GM12878 (cell line): ENCODE results near the gene RPL32. TPM values are rescaled to one million over a fixed set of nuclear protein-coding genes. Genes with fewer than 3 reads are reported as not detected.

ENCODE experiments used
- ATAC-seq: fragments of 200-7000 bp; cut with Tn5 transposase; 3 replicates; pipeline ENCODE4 v1.9.1; 2020; ENCODE audit warnings: mild to moderate bottlenecking, moderate library complexity
- BruUV-seq: library from RNA; stranded (reverse); fragments of 400-500 nt; replicated peaks from 2 replicates; lab custom pipeline; 2021; lab: Mats Ljungman, UMichigan
- CTCF ChIA-PET: fragments of 300-600 bp; sonication (Branson Sonifier 250); formaldehyde crosslinking; extraction: SDS; loops from one replicate; lab custom pipeline; 2021; ENCODE audit warnings: inconsistent platforms; lab: Yijun Ruan, JAX
- POLR2A ChIA-PET: fragments of 350-600 bp; formaldehyde crosslinking; extraction: SDS; loops from one replicate; lab custom pipeline; 2021; ENCODE audit warnings: inconsistent platforms; lab: Charles Lee
- RAD21 ChIA-PET: fragments of 300-600 bp; sonication (Branson Sonifier 250); formaldehyde crosslinking; loops from one replicate; lab custom pipeline; 2023; ENCODE audit warnings: antibody characterized with exemption; ENCODE audit not compliant: unreplicated experiment; lab: Charles Lee
- SMC1A ChIA-PET: fragments of 300-600 bp; sonication (Branson Sonifier 250); formaldehyde crosslinking; loops from one replicate; lab custom pipeline; 2023; ENCODE audit not compliant: unreplicated experiment, uncharacterized antibody; lab: Charles Lee
- DNase-seq: peaks from one replicate; pipeline ENCODE4 v3.0.0-alpha.2; 2011; ENCODE audit warnings: low read depth, low spot score
- FAIRE-seq: peaks from 3 replicates; lab custom pipeline; 2011; peaks lifted over from hg19 to GRCh38; lab: Jason Lieb, UNC
- H2AFZ ChIP-seq: 2 replicates; pipeline ENCODE4 v1.6.0; 2011; ENCODE audit warnings: low read depth, low read length, control low read depth; ENCODE audit not compliant: control insufficient read depth
- H3K27ac ChIP-seq: 2 replicates; pipeline ENCODE4 v1.5.1; 2011; ENCODE audit warnings: control low read depth; ENCODE audit not compliant: control insufficient read depth, insufficient read depth
- H3K27me3 ChIP-seq, 2 experiments: replicated peaks in 1 of 2; 2 replicates each; pipeline versions ENCODE4 v1.6.0 to v1.6.1; 2011; ENCODE audit warnings: low read length in 1 of 2; ENCODE audit not compliant: control insufficient read depth in 2 of 2, insufficient read depth in 2 of 2
- H3K36me3 ChIP-seq, 2 experiments: 2 replicates each; pipeline ENCODE4 v1.5.1; 2011; ENCODE audit warnings: low read length in 1 of 2; ENCODE audit not compliant: control insufficient read depth in 2 of 2, insufficient read depth in 2 of 2
- H3K4me1 ChIP-seq: 2 replicates; pipeline ENCODE4 v1.6.1; 2011; ENCODE audit warnings: mild to moderate bottlenecking, low read length, moderate library complexity, mixed read lengths; ENCODE audit not compliant: control insufficient read depth, insufficient read depth
- H3K4me2 ChIP-seq: 2 replicates; pipeline ENCODE4 v1.6.0; 2011; ENCODE audit warnings: control low read depth; ENCODE audit not compliant: control insufficient read depth, insufficient read depth
- H3K4me3 ChIP-seq: fragments of 200-600 bp; sonication (generic); 2 replicates; pipeline ENCODE4 v1.5.1; 2016
- H3K79me2 ChIP-seq: 2 replicates; pipeline ENCODE4 v1.6.0; 2011; ENCODE audit warnings: low read length; ENCODE audit not compliant: control insufficient read depth, insufficient read depth
- H3K9ac ChIP-seq: 2 replicates; pipeline ENCODE4 v1.8.0; 2011; ENCODE audit warnings: low read length, control low read depth, mixed read lengths; ENCODE audit not compliant: control insufficient read depth, insufficient read depth
- H3K9me3 ChIP-seq: replicated peaks from 3 replicates; pipeline ENCODE4 v1.5.1; 2011; ENCODE audit warnings: mild to moderate bottlenecking, low read length; ENCODE audit not compliant: control insufficient read depth, insufficient read depth
- H4K20me1 ChIP-seq: 2 replicates; pipeline ENCODE4 v1.6.0; 2011; ENCODE audit not compliant: control insufficient read depth, insufficient read depth
- CBX3 ChIP-seq: fragments of 200-600 bp; sonication (generic); IDR thresholded peaks from 2 replicates; pipeline ENCODE4 v1.6.1; 2016; ENCODE audit warnings: low read depth, borderline replicate concordance
- HDGF ChIP-seq: fragments of 450-650 bp; IDR thresholded peaks from 2 replicates; pipeline ENCODE4 v1.6.1; 2016; ENCODE audit warnings: antibody characterized with exemption
- NR2F1 ChIP-seq: fragments of 450-650 bp; conservative IDR thresholded peaks from 2 replicates; pipeline ENCODE4 v1.6.1; 2017; ENCODE audit warnings: mild to moderate bottlenecking
- TARDBP ChIP-seq: IDR thresholded peaks from 2 replicates; pipeline ENCODE4 v1.6.1; 2016; ENCODE audit warnings: borderline replicate concordance
- WGBS: methylation state at CpG from one replicate; pipeline ENCODE4 v1.1.6; 2016; ENCODE audit warnings: low lambda C conversion rate; ENCODE audit not compliant: insufficient replicate concordance, insufficient coverage; ENCODE audit errors: missing lambda C conversion rate; 5-methylcytosine and 5-hydroxymethylcytosine counted together
- in situ Hi-C: fragments of 300-500 bp; cut with MboI; formaldehyde crosslinking; loops from 9 replicates; pipeline ENCODE4 v1.14.3; 2018; ENCODE audit warnings: mixed read lengths
- intact Hi-C: fragments of 100-400 bp; cut with micrococcal nuclease; formaldehyde crosslinking; loops from one replicate; pipeline ENCODE4 v1.14.2; 2022; ENCODE audit not compliant: unreplicated experiment
- polyA plus RNA-seq, 11 experiments: library from polyadenylated mRNA; depleted of rRNA in 4 of 11; unstranded in 6 of 11; stranded (reverse) in 5 of 11; fragments of >200 nt; fragmentation: Nextera tagmentation in 4 of 11; fragmentation: Illumina TruSeq in 1 of 11; extraction: Ambion mirVana in 4 of 11; extraction: Trizol in 1 of 11; gene quantifications; 1 replicate in 1 of 11; 2 replicates in 10 of 11; pipeline versions ENCODE4 v1.2.1 to v1.2.3, GENCODE V29; 2011 to 2016; ENCODE audit warnings: inconsistent platforms in 2 of 11, missing spikeins in 2 of 11, low read depth in 1 of 11
- total RNA-seq, 4 experiments: library from RNA; depleted of rRNA in 3 of 4; stranded (reverse); fragments of >200 nt in 3 of 4; fragmentation: Illumina TruSeq in 1 of 4; extraction: Trizol in 1 of 4; gene quantifications; 2 replicates each; pipeline versions ENCODE4 v1.2.1 to v1.2.3, GENCODE V29; 2013 to 2021
- TF ChIP-seq, protein P1 (sequence below): IDR thresholded peaks from 2 replicates; pipeline ENCODE4 v1.6.1; 2011; ENCODE audit warnings: low read depth, low read length, improper control_type of control experiment, borderline replicate concordance
- TF ChIP-seq, protein P2 (sequence below), 3 experiments: IDR thresholded peaks in 2 of 3; conservative IDR thresholded peaks in 1 of 3; 2 replicates each; pipeline ENCODE4 v1.5.1; 2011; ENCODE audit warnings: low read depth in 3 of 3, low read length in 3 of 3, mild to moderate bottlenecking in 3 of 3, control low read depth in 2 of 3, moderate library complexity in 2 of 3, inconsistent platforms in 1 of 3, mixed read lengths in 1 of 3; ENCODE audit not compliant: control insufficient read depth in 2 of 3, insufficient read depth in 1 of 3; ENCODE audit errors: extremely low read depth in 1 of 3
- TF ChIP-seq, protein P3 (sequence below): IDR thresholded peaks from 2 replicates; pipeline ENCODE4 v1.6.1; 2012; ENCODE audit warnings: low read depth, low read length, improper control_type of control experiment

Gene RPL32
- total and polyA plus RNA-seq, 10 of the 15 experiments (the other 5 are each of a cell fraction or from before 2014, with no cell fraction given) = 1,533 to 5,147 (median 3,350) TPM

DNA sequence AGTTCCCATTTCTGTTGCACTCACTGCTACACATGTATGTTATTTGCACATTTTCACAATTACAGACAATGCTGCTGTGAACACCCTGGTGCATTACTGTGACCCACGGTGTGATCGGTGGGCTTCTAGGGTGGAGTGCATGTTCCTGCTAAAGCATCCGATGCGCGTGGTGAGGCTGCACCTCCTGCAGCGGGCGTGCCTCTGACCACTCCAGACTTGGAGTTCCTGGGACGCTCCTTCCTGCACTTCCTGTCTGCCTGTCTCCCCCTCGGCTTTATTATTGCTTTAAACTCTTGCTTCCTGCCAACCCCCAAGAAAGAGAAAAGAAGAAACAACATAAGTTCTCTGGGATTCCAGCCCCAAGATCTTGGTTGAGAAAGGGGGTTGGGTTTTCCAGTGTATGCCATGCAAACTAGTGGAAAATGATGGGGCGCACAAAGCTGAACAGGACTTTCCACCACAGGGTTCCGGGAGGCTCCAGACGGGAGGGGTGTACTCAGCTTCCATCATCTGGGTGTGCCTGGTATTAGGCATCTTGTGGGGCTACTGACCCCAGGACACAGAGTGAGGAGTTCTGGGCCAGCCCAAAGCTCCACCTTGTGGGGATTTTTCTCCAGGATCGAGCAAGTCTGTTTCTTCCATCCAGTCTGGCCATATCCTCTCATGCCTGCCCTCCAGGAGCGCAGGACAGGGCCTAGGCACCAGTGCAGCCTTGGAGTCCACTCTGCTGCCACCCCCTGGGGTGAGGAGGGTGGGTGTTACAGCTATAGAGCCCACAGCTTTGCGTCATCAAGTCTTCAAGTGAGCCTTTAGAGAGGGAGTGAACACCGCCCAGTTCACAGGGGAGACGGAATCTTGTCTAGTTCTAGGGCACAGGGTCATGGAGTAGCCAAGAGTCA is 11.2 kb downstream of the RPL32 start:
- Histone ChIP-seq H4K20me1 (no peaks in the 10 kb centered on the region; the same call in 1 of the 2 replicates), H3K4me1 (no peaks in the 10 kb centered on the region), H3K9me3 (no peaks in the 10 kb centered on the region), H3K27ac (no peak overlapping the region), H3K36me3 (peaks cover 23 to 25% of the 10 kb centered on the region in 2 experiments), H3K9ac (no peak overlapping the region), H3K4me2 (no peak overlapping the region), H3K4me3 (no peak overlapping the region), H2AFZ (no peak overlapping the region), H3K79me2 (no peaks in the 10 kb centered on the region), H3K27me3 (no peaks in the 10 kb centered on the region)
- RAD21 ChIA-PET = no interaction called here
- peak; percentile 5; the same call in 2 of the 3 replicates for ATAC-seq
- CTCF ChIA-PET = interaction anchor here (1.0 to 1.3 kb wide), 2 partner anchors 12 to 61 kb away, joined by 3 to 4 read pairs; no protein-coding TSS in a partner anchor
- in situ Hi-C loops = no loop called here
- FAIRE-seq = no peak
- intact Hi-C loops = no loop called here
- DNase-seq = no peak
- SMC1A ChIA-PET = interaction anchor here (0.6 kb wide), 1 partner anchor 114 kb away, joined by 3 read pairs; no protein-coding TSS in a partner anchor
- TF ChIP-seq, protein P1, sequence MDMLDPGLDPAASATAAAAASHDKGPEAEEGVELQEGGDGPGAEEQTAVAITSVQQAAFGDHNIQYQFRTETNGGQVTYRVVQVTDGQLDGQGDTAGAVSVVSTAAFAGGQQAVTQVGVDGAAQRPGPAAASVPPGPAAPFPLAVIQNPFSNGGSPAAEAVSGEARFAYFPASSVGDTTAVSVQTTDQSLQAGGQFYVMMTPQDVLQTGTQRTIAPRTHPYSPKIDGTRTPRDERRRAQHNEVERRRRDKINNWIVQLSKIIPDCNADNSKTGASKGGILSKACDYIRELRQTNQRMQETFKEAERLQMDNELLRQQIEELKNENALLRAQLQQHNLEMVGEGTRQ = no peak
- no peak for TF ChIP-seq NR2F1
- TF ChIP-seq, protein P2, sequence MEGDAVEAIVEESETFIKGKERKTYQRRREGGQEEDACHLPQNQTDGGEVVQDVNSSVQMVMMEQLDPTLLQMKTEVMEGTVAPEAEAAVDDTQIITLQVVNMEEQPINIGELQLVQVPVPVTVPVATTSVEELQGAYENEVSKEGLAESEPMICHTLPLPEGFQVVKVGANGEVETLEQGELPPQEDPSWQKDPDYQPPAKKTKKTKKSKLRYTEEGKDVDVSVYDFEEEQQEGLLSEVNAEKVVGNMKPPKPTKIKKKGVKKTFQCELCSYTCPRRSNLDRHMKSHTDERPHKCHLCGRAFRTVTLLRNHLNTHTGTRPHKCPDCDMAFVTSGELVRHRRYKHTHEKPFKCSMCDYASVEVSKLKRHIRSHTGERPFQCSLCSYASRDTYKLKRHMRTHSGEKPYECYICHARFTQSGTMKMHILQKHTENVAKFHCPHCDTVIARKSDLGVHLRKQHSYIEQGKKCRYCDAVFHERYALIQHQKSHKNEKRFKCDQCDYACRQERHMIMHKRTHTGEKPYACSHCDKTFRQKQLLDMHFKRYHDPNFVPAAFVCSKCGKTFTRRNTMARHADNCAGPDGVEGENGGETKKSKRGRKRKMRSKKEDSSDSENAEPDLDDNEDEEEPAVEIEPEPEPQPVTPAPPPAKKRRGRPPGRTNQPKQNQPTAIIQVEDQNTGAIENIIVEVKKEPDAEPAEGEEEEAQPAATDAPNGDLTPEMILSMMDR (IDR thresholded peaks at IDR 0.05 in 2 of 3, conservative IDR thresholded peaks at IDR 0.05 in 1 of 3; ENCODE audit: control insufficient read depth in 2 of 3, extremely low read depth in 1 of 3, insufficient read depth in 1 of 3, low read depth in 3 of 3, low read length in 3 of 3) = 0 out of 6 replicates have a peak, but pooled peaks of 1 of the 3 experiments have one; percentile 0
- TF ChIP-seq TARDBP = no peak
- TF ChIP-seq HDGF = no peak
- TF ChIP-seq, protein P3, sequence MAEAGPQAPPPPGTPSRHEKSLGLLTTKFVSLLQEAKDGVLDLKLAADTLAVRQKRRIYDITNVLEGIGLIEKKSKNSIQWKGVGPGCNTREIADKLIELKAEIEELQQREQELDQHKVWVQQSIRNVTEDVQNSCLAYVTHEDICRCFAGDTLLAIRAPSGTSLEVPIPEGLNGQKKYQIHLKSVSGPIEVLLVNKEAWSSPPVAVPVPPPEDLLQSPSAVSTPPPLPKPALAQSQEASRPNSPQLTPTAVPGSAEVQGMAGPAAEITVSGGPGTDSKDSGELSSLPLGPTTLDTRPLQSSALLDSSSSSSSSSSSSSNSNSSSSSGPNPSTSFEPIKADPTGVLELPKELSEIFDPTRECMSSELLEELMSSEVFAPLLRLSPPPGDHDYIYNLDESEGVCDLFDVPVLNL = no peak
- no peak for TF ChIP-seq CBX3
- BruUV-seq = no TSS peak
- WGBS = 93% methylated on average over 17 of the region's 17 CpGs
- POLR2A ChIA-PET = no interaction called here
